ENCODE results near the gene MYO16.
"Not testable (repeated sequence)": the region's sequence is repeated elsewhere in the genome, so short reads cannot be mapped to it uniquely, and the experiment has no call there.

MYO16 gene

DNA sequence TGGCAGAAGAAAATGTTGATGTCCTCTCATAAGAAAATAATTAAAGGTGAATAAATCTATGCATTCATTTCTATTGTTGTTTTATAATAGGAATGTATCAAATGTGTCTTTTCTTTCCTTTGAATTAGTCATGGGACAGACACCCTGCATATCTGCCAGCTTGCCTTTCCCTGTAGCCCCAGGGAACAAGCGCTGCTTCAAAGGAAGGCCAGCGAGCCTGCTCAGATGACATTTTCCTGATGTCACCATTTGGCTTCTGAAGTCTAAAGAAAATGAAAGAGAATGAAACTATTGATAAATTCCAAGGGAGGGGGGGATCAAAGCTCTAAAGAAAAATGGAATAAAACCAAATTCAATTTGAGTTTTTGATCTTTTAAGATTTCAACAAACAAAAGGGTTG, 582.2 kb downstream of the MYO16 start:
- no peak for FAIRE-seq
- no peak for DNase-seq (ENCODE audit: insufficient read length, low spot score)
- TF ChIP-seq SPI1 (IDR thresholded peaks at IDR 0.05; ENCODE audit: low read depth, low read length) (no peak), POLR2AphosphoS5 (IDR thresholded peaks at IDR 0.05; ENCODE audit: low read depth, low read length) (no peak), PAX5 (IDR thresholded peaks at IDR 0.05; ENCODE audit: insufficient read depth, low read length, severe bottlenecking) (no peak)

DNA sequence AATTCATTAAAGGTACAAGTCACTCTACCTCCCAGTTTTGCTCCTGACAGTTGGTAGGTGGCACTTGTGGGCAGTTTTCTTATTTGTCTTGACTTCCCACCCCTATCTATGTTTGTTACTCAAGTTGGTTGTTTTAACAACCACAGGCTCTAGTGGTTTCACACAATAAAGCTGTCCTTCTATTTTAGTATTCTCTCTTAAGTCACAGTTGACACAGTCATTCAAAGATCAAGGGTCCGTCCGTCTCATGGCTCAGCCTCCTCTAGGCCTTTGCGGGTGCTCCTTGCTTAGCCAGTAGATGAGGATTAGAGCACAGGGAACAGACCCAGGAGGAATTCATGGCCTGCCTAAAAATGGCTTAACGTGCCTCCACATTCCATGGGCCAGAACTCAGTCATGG, 583.2 kb downstream of the MYO16 start:
- FAIRE-seq (no peak), DNase-seq (ENCODE audit: insufficient read length, low spot score) (no peak)
- no peak for TF ChIP-seq PAX5 (IDR thresholded peaks at IDR 0.05; ENCODE audit: insufficient read depth, low read length, severe bottlenecking)
- no peak for TF ChIP-seq POLR2AphosphoS5 (IDR thresholded peaks at IDR 0.05; ENCODE audit: low read depth, low read length)
- no peak for TF ChIP-seq TAF1 (IDR thresholded peaks at IDR 0.05; ENCODE audit: low read depth, low read length)
- TF ChIP-seq SPI1 (IDR thresholded peaks at IDR 0.05; ENCODE audit: low read depth, low read length): no peak
- no peak for TF ChIP-seq POLR2A (IDR thresholded peaks at IDR 0.05; ENCODE audit: low read depth, low read length)
- TF ChIP-seq POU2F2 (IDR thresholded peaks at IDR 0.05; ENCODE audit: low read depth, low read length): no peak

DNA sequence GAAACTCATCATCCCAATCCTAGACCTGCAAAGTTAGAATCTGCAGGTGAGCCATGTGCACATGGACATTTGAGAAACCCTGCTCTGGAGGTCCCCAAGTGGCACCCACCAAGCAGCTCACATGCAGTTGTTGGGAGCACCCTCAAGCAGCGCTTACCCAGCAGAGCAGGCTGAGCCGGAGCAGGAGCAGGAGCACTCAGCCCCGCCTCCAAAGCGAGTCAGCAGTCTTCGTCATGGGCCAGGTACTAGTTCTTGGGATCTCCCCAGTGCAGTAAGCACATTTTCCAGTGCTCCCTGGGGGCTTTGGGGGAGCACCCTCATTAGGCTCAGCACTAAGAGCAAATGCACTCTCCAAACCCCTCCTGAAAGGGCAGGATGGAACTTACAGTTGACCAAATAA, 584.3 kb downstream of the MYO16 start:
- TF ChIP-seq PAX5 (IDR thresholded peaks at IDR 0.05; ENCODE audit: insufficient read depth, low read length, severe bottlenecking) (no peak), SPI1 (IDR thresholded peaks at IDR 0.05; ENCODE audit: low read depth, low read length) (no peak), POU2F2 (IDR thresholded peaks at IDR 0.05; ENCODE audit: low read depth, low read length) (no peak), TAF1 (IDR thresholded peaks at IDR 0.05; ENCODE audit: low read depth, low read length) (no peak), POLR2AphosphoS5 (IDR thresholded peaks at IDR 0.05; ENCODE audit: low read depth, low read length) (no peak), POLR2A (IDR thresholded peaks at IDR 0.05; ENCODE audit: low read depth, low read length) (no peak)
- DNase-seq (ENCODE audit: insufficient read length, low spot score) (no peak), FAIRE-seq (no peak)

DNA sequence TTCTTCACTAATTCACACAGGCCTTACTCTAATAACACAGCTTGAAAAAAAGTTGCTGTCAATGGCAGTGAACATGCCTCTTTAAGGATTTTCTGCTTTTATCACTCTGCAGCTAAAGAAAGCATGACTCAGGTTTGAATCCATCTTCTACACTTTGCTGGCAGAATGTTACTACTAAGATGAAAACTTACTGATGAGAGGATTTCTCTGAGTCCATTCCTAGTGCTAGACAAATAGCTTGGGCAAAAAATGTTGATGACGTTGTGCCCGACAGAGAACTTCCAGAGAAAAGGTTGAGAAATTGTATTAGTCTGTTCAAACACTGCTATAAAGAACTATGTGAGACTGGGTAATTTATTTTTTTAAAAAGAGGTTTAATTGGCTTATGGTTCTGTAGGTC, 585.0 kb downstream of the MYO16 start:
- DNase-seq (ENCODE audit: insufficient read length, low spot score) (no peak), FAIRE-seq (no peak)
- TF ChIP-seq POU2F2 (IDR thresholded peaks at IDR 0.05; ENCODE audit: low read depth, low read length) (no peak), POLR2A (IDR thresholded peaks at IDR 0.05; ENCODE audit: low read depth, low read length) (no peak), SPI1 (IDR thresholded peaks at IDR 0.05; ENCODE audit: low read depth, low read length) (no peak), TAF1 (IDR thresholded peaks at IDR 0.05; ENCODE audit: low read depth, low read length) (no peak), POLR2AphosphoS5 (IDR thresholded peaks at IDR 0.05; ENCODE audit: low read depth, low read length) (no peak), PAX5 (IDR thresholded peaks at IDR 0.05; ENCODE audit: insufficient read depth, low read length, severe bottlenecking) (no peak)

DNA sequence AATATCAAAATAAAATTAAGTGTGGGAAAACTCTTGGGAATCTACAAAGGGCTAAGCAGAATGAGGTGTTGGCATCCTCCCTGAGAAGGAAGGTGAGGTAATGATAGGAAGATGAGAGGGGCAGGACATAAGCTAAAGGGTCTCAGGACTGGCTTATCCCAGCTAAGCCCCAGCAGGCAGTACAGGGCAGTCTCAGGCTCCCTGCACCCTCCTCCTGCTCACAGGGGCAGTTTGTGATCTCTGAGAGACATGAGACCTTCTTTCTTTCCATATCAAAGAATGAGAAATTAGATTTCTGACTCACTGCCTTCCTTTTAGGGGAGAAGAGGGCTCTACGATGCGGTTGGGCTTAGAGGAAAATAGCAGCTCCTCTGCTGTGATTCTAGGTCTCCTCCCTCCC, 586.0 kb downstream of the MYO16 start:
- FAIRE-seq: no peak
- no peak for DNase-seq (ENCODE audit: insufficient read length, low spot score)
- no peak for TF ChIP-seq PAX5 (IDR thresholded peaks at IDR 0.05; ENCODE audit: insufficient read depth, low read length, severe bottlenecking)
- no peak for TF ChIP-seq POLR2AphosphoS5 (IDR thresholded peaks at IDR 0.05; ENCODE audit: low read depth, low read length)
- TF ChIP-seq SPI1 (IDR thresholded peaks at IDR 0.05; ENCODE audit: low read depth, low read length): no peak
- no peak for TF ChIP-seq POLR2A (IDR thresholded peaks at IDR 0.05; ENCODE audit: low read depth, low read length)
- no peak for TF ChIP-seq POU2F2 (IDR thresholded peaks at IDR 0.05; ENCODE audit: low read depth, low read length)
- TF ChIP-seq TAF1 (IDR thresholded peaks at IDR 0.05; ENCODE audit: low read depth, low read length): no peak

DNA sequence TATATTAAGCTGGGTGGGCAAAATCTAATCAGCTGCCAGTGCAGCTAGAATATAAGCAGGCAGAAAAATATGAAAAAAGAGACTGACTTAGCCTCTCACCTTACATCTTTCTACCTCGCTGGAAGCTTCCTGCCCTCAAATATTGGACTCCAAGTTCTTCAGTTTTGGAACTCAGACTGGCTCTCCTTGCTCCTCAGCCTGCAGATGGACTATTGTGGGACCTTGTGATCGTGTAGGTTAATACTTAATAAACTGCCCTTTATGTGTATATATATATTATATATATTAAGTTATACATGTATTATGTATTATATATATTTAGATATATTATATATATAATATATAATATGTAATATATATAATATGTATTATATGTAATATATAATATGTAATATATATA, 588.1 kb downstream of the MYO16 start:
- DNase-seq (ENCODE audit: insufficient read length, low spot score); FAIRE-seq: not testable (repeated sequence)

DNA sequence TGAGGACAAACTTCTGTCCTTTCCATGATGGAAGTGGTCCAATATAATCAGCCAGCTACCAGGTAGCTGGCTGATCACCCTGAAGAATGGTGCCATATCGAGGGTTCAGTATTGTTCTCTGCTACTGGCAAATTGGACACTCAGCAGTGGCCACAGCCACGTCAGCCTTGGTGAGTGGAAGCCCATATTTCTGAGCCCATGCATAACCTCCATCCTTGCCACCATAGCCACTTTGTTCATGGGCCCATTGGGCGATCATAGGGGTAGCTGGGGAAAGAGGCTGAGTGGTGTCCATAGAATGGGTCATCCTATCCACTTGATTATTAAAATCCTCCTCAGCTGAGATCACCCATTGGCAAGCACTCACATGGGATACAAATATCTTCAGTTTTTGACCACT, 591.2 kb downstream of the MYO16 start:
- no peak for FAIRE-seq
- DNase-seq (ENCODE audit: insufficient read length, low spot score): no peak
- TF ChIP-seq POLR2AphosphoS5 (IDR thresholded peaks at IDR 0.05; ENCODE audit: low read depth, low read length) (no peak), TAF1 (IDR thresholded peaks at IDR 0.05; ENCODE audit: low read depth, low read length) (no peak), PAX5 (IDR thresholded peaks at IDR 0.05; ENCODE audit: insufficient read depth, low read length, severe bottlenecking) (no peak), POU2F2 (IDR thresholded peaks at IDR 0.05; ENCODE audit: low read depth, low read length) (no peak), POLR2A (IDR thresholded peaks at IDR 0.05; ENCODE audit: low read depth, low read length) (no peak), SPI1 (IDR thresholded peaks at IDR 0.05; ENCODE audit: low read depth, low read length) (no peak)

DNA sequence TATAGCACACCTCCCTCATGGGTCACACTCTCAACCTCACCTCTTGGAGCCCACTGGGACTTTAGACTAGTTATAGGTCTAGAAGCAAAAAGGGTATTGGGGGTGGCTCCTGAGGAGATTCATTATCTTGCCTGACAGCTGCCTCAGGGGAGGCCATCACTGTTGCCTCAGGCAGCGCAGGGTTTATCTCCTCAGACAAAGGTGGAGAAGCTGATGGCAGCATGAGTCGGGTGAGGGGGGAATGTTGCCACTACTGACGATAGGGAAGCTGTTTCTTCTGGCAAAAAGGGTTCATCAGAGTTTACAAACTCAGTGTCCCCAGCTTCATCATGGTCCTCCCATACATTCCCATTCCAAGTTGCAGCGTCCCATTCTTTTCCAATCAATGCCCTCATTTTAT, 594.6 kb downstream of the MYO16 start:
- no peak for DNase-seq (ENCODE audit: insufficient read length, low spot score)
- FAIRE-seq: no peak
- TF ChIP-seq TAF1 (IDR thresholded peaks at IDR 0.05; ENCODE audit: low read depth, low read length) (no peak), POLR2AphosphoS5 (IDR thresholded peaks at IDR 0.05; ENCODE audit: low read depth, low read length) (no peak), POU2F2 (IDR thresholded peaks at IDR 0.05; ENCODE audit: low read depth, low read length) (no peak), PAX5 (IDR thresholded peaks at IDR 0.05; ENCODE audit: insufficient read depth, low read length, severe bottlenecking) (no peak), SPI1 (IDR thresholded peaks at IDR 0.05; ENCODE audit: low read depth, low read length) (no peak), POLR2A (IDR thresholded peaks at IDR 0.05; ENCODE audit: low read depth, low read length) (no peak)

DNA sequence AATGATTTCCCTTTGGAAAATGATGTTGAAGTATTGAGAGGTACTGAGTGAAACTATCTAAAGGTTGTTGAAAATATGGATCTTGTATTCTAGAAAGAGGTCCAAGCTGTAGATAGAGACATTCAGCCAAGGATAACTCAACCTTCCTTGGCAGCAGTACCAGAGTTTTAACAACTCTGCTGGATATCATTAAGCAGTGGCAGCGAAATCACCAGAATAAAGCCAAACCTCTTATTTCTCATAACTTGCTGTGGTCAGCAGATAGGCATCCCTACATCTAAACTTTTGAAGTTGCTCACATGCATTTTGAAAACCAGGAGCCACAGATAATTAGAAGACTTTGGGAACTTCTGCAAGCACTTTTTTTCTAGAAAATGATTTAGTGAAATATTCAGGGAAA, 597.2 kb downstream of the MYO16 start:
- no peak for TF ChIP-seq POU2F2 (IDR thresholded peaks at IDR 0.05; ENCODE audit: low read depth, low read length)
- no peak for TF ChIP-seq POLR2A (IDR thresholded peaks at IDR 0.05; ENCODE audit: low read depth, low read length)
- TF ChIP-seq SPI1 (IDR thresholded peaks at IDR 0.05; ENCODE audit: low read depth, low read length): no peak
- TF ChIP-seq POLR2AphosphoS5 (IDR thresholded peaks at IDR 0.05; ENCODE audit: low read depth, low read length): no peak
- no peak for TF ChIP-seq PAX5 (IDR thresholded peaks at IDR 0.05; ENCODE audit: insufficient read depth, low read length, severe bottlenecking)
- no peak for DNase-seq (ENCODE audit: insufficient read length, low spot score)
- FAIRE-seq: no peak

DNA sequence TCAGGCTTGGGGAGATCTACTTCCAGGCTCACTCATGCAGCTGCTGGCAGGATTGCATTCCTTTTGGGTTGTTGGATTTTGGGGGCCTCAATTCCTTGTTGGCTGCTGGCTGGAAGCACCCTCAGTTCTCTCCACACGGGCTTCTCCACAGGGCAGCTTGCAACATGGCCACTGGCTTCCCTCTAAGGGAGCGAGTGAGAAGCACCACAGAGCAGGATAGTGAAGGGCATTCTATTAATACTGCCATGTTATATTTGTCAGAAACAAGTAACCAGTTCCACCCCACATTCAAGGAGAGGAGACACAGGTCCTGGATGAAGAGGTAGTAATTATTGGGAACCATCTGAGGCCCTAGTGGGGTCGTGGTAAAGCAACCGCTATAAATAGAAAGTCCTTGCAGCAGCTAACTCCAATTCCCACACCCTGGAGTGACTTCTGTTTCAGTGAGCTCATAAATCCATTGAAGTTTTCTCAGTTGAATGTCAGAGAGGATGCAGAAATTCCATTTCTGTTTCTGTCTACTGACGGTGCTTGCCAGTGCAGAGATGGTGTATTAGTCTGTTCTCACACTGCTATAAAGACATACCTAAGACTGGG, 598.0 kb downstream of the MYO16 start:
- FAIRE-seq (no peak), DNase-seq (ENCODE audit: insufficient read length, low spot score) (no peak)
- TF ChIP-seq POU2F2 (IDR thresholded peaks at IDR 0.05; ENCODE audit: low read depth, low read length): no peak
- no peak for TF ChIP-seq POLR2A (IDR thresholded peaks at IDR 0.05; ENCODE audit: low read depth, low read length)

DNA sequence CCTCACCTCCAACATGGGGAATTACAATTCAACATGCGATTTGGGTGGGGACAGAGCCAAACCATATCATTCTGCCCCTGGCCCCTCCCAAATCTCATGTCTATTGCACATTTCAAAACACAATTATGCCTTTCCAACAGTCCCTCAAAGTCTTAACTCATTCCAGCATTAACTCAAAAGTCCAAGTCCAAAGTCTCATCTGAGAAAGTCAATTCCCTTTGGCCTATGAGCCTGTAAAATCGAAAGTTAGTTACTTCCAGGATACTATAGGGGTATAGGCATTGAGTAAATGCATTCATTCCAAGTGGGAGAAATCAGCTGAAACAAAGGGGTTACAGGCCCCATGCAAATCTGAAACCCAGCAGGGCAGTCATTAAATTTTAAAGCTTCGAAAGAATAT, 598.8 kb downstream of the MYO16 start:
- DNase-seq (ENCODE audit: insufficient read length, low spot score) (no peak), FAIRE-seq (no peak)
- TF ChIP-seq SPI1 (IDR thresholded peaks at IDR 0.05; ENCODE audit: low read depth, low read length): no peak
- TF ChIP-seq PAX5 (IDR thresholded peaks at IDR 0.05; ENCODE audit: insufficient read depth, low read length, severe bottlenecking): no peak
- TF ChIP-seq POLR2A (IDR thresholded peaks at IDR 0.05; ENCODE audit: low read depth, low read length): no peak
- TF ChIP-seq POU2F2 (IDR thresholded peaks at IDR 0.05; ENCODE audit: low read depth, low read length): no peak
- TF ChIP-seq POLR2AphosphoS5 (IDR thresholded peaks at IDR 0.05; ENCODE audit: low read depth, low read length): no peak
- no peak for TF ChIP-seq TAF1 (IDR thresholded peaks at IDR 0.05; ENCODE audit: low read depth, low read length)

Measured in GM12891 (cell line).